Duodenal mucosa (tissue), 2 donors: ENCODE results near the gene TMEM141.
"Not testable (repeated sequence)": the region's sequence is repeated elsewhere in the genome, so short reads cannot be mapped to it uniquely, and the experiment has no call there.

Experiments used
- H3K27ac ChIP-seq: one replicate; pipeline ENCODE4 v1.7.0; 2013; ENCODE audit warnings: low read depth, low read length
- H3K27me3 ChIP-seq, 2 donors: one replicate each; pipeline ENCODE4 v1.7.0; 2013; ENCODE audit warnings: low read length in 2 of 2, control low read depth in 1 of 2; ENCODE audit not compliant: insufficient read depth in 2 of 2, control insufficient read depth in 1 of 2
- H3K36me3 ChIP-seq, 2 donors: one replicate each; pipeline ENCODE4 v1.7.0; 2013; ENCODE audit warnings: low read length in 2 of 2, control low read depth in 1 of 2; ENCODE audit not compliant: insufficient read depth in 2 of 2, control insufficient read depth in 1 of 2
- H3K4me1 ChIP-seq, 2 donors: one replicate each; pipeline ENCODE4 v1.7.0; 2013; ENCODE audit warnings: low read length in 2 of 2, control low read depth in 1 of 2; ENCODE audit not compliant: insufficient read depth in 2 of 2, control insufficient read depth in 1 of 2
- H3K4me3 ChIP-seq, 2 donors: one replicate each; pipeline ENCODE4 v1.7.0; 2013; ENCODE audit warnings: low read length in 2 of 2, low read depth in 1 of 2
- H3K9ac ChIP-seq, 2 donors: one replicate each; pipeline ENCODE4 v1.7.0; 2013; ENCODE audit warnings: low read length in 2 of 2, low read depth in 1 of 2
- H3K9me3 ChIP-seq, 2 donors: one replicate each; pipeline ENCODE4 v1.7.0; 2013; ENCODE audit warnings: low read length in 2 of 2, control low read depth in 1 of 2; ENCODE audit not compliant: control insufficient read depth in 1 of 2

Gene TMEM141

DNA sequence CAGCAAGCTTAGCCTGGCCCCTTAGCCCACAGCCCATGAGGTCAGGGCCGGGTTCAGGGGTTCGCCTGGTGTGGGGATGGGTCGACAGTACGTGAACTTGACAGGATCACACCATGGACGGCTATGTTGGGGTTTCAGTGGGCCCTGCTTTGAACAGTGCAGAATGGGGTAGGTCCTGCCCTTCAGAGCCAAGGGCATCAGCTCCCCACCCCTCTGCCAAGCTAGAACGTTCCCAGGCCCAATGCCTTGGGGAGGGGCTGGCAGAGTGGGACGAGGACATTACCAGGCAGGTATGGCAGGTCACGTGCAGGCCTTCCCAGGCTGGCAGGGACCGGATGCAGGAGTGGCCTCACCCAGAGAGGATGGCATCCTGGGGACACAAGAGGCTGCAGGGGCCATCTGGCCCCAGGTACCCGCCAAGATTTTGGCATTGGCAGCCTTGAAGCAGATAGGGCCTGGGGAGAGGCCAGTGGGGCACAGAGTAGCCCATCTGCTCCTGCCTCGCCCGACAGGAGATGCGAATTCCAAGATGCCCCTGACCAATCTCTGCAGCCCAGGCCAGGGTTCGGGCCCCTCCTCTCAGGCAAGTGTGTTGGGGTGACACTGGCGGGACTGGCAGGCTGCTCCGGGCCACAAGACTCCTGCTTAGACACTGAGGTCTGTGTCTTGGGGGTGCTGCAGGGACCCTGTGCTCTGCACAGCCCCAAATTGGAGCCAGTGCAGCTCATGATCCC lies 50.7 kb downstream of the TMEM141 start:
- H3K27me3 ChIP-seq, H3K9me3 ChIP-seq: not testable (repeated sequence)
- H3K27ac ChIP-seq, result peak overlapping the region; percentile 84
- H3K4me3 ChIP-seq, result peak overlapping the region; percentile 47 to 68
- peak overlapping the region in 1 of 2 donors; percentile 66 for H3K9ac ChIP-seq
- peaks cover 29 to 39% of the 10 kb centered on the region in 2 donors for H3K4me1 ChIP-seq
- H3K36me3 ChIP-seq, result peaks cover 0 to 14% of the 10 kb centered on the region in 2 donors

- Histone ChIP-seq H3K36me3 (peaks cover 0 to 14% of the 10 kb centered on the region in 2 donors), H3K4me3 (peak within 1 kb of the TSS; percentile 47 to 68), H3K9ac (peak within 1 kb of the TSS; percentile 25 to 66), H3K27ac (peak within 1 kb of the TSS; percentile 84), H3K4me1 (peaks cover 29 to 39% of the 10 kb centered on the region in 2 donors)
- not testable (repeated sequence) for H3K9me3 ChIP-seq, H3K27me3 ChIP-seq
Measured at GRCh38 chr9:136842380-136842948, 51.3 kb downstream of the TMEM141 start, which contains the start of gene AJM1. Gene AJM1, plus strand, starts transcription at chr9:136842478. Its CDS starts 1,937 bp downstream, at chr9:136844415.
